Right atrium auricular region (tissue), 2 donors: ENCODE results near the gene FGFR2. TPM values are rescaled to one million over a fixed set of nuclear protein-coding genes. Genes with fewer than 3 reads are reported as not detected.
A peak's percentile ranks its signal among the peaks of the same experiment; 100 is the strongest.

ENCODE experiments used
- DNase-seq: peaks from one replicate; pipeline ENCODE4 v3.0.0-alpha.2; 2019; ENCODE audit warnings: low spot score
- H3K27ac ChIP-seq, 2 donors: fragments of 200-600 bp; sonication (generic); 1 replicate in 1 of 2; 2 replicates in 1 of 2; pipeline ENCODE4 v1.5.1; 2016 to 2019
- H3K27me3 ChIP-seq, 2 donors: fragments of 200-600 bp; sonication (generic); one replicate each; pipeline versions ENCODE4 v1.5.1 to v1.6.0; 2017 to 2019
- H3K36me3 ChIP-seq: fragments of 200-600 bp; sonication (generic); one replicate; pipeline ENCODE4 v1.5.1; 2016
- H3K4me1 ChIP-seq, 2 donors: fragments of 200-600 bp; sonication (generic); one replicate each; pipeline versions ENCODE4 v1.5.1 to v1.6.0; 2017 to 2019
- H3K4me3 ChIP-seq, 2 donors: fragments of 200-600 bp; sonication (generic); 1 replicate in 1 of 2; 2 replicates in 1 of 2; pipeline ENCODE4 v1.5.1; 2017 to 2019; ENCODE audit warnings: mild to moderate bottlenecking in 1 of 2, moderate library complexity in 1 of 2
- H3K9me3 ChIP-seq, 2 donors: fragments of 200-600 bp; sonication (generic); one replicate each; pipeline ENCODE4 v1.5.1; 2019
- total RNA-seq, 2 donors: library from RNA; depleted of rRNA; stranded (reverse); fragments of >200 nt; gene quantifications; one replicate each; pipeline ENCODE4 v1.1.0, GENCODE V29; 2016
- TF ChIP-seq, protein P1 (sequence below), 2 donors: fragments of 200-600 bp; sonication (generic); IDR thresholded peaks; one replicate each; pipeline ENCODE4 v1.5.1; 2019; ENCODE audit warnings: antibody characterized with exemption in 2 of 2

The FGFR2 gene
- total RNA-seq, 2 donors from 2014 or later: 2.8 to 19.0 TPM

GRCh38 chr10:121610798-121611323 lies 12.6 kb upstream of the FGFR2 start:
- TF ChIP-seq, protein P1, sequence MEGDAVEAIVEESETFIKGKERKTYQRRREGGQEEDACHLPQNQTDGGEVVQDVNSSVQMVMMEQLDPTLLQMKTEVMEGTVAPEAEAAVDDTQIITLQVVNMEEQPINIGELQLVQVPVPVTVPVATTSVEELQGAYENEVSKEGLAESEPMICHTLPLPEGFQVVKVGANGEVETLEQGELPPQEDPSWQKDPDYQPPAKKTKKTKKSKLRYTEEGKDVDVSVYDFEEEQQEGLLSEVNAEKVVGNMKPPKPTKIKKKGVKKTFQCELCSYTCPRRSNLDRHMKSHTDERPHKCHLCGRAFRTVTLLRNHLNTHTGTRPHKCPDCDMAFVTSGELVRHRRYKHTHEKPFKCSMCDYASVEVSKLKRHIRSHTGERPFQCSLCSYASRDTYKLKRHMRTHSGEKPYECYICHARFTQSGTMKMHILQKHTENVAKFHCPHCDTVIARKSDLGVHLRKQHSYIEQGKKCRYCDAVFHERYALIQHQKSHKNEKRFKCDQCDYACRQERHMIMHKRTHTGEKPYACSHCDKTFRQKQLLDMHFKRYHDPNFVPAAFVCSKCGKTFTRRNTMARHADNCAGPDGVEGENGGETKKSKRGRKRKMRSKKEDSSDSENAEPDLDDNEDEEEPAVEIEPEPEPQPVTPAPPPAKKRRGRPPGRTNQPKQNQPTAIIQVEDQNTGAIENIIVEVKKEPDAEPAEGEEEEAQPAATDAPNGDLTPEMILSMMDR (IDR thresholded peaks at IDR 0.05): no peak
- no peak for DNase-seq
- Histone ChIP-seq H3K36me3 (no peaks in the 10 kb centered on the region), H3K4me1 (peaks cover 0 to 7% of the 10 kb centered on the region in 2 donors), H3K9me3 (no peaks in the 10 kb centered on the region), H3K4me3 (no peak overlapping the region), H3K27me3 (no peaks in the 10 kb centered on the region), H3K27ac (no peak overlapping the region)

DNA sequence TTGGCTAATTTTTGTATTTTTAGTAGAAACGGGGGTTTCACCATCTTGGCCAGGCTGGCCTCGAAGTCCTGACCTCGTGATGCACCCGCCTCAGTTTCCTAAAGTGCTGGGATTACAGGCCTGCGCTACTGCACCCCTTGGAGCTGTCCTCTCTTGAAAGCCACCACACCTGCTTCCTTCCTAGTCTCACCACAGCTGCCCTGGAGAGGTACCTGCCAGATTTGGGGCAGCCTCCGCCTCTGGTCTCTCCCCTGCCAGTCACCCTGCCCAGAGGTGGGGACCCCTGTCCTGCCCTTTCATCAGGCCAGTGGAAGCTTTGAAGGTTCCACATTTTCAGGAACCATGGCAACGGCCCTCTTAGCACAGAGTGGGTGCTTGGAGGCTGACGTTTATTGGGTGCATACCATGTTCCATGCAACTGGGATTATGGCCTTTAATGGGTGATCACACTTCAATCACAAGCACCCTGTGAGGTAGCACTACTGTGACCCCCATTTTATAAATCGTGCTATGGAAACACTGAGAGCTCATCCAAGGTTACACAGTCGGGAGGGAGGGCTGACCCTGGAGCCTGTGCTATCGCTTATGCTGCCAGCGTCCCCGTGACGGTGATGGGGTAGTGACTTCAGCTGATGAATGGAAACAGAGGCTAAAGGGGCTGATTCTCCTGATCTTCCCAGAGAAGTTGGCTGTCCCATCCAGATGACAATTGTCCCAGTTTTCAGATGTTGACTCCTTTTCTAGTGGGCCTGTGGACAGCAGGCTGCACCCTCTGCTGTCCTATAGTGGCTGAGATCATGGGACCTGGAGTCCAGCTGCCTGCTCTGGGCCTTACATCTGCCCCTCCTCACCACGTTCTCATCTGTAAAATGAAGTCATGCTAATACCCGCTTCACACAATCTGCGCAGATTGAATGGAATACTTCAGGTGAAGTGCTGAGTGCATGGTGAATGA lies 11.5 kb upstream of the FGFR2 start:
- Histone ChIP-seq H3K9me3 (no peaks in the 10 kb centered on the region), H3K27me3 (no peaks in the 10 kb centered on the region), H3K36me3 (no peaks in the 10 kb centered on the region), H3K4me3 (no peak overlapping the region), H3K4me1 (peaks cover 0 to 7% of the 10 kb centered on the region in 2 donors), H3K27ac (no peak overlapping the region)
- no peak for DNase-seq
- TF ChIP-seq, protein P1 (IDR thresholded peaks at IDR 0.05): no peak

DNA sequence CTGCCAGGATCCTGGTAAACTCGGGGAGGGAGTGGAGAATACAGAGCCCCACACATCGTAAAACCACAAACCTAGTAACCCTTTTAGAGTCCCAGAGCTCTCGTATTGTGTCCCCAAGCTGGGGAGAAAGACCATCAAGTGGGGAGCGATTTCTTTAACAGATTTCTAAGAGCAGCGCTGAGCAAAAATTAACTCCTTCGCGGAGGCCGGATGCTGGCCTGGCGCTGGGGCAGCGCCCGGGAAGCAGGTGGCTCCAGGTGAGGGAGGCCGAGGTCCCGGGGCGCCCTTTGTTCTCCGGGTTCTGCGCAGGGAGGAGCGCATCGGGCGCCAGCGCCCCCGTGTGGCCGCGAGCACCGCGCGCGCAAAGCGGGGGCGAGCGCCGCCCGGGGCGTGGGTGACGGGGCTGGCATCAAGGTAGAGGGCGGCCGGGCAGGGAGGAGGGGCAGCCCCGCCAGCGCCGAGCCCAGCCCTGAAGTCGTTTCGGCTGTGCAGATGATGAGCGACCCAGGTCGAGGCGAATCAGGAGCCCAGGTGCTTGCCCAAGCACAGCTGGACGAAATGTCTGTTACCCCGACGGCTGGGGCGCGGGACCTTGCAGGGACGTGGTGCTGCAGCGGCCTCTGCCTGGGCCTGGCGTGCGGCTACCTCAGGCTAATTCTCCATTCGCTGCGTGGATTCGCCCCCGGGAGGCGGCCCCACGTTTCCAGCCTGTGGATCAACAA lies 10.4 kb upstream of the FGFR2 start:
- DNase-seq: no peak
- Histone ChIP-seq H3K36me3 (no peaks in the 10 kb centered on the region), H3K9me3 (no peaks in the 10 kb centered on the region), H3K4me1 (peaks cover 0 to 7% of the 10 kb centered on the region in 2 donors), H3K27ac (no peak overlapping the region), H3K4me3 (peak overlapping the region; percentile 30 to 47), H3K27me3 (no peaks in the 10 kb centered on the region)
- TF ChIP-seq, protein P1 (IDR thresholded peaks at IDR 0.05): peak; percentile 85 to 95

GRCh38 chr10:121607310-121608055 lies 9.2 kb upstream of the FGFR2 start:
- Histone ChIP-seq H3K36me3 (no peaks in the 10 kb centered on the region), H3K27ac (no peak overlapping the region), H3K4me1 (peaks cover 0 to 7% of the 10 kb centered on the region in 2 donors), H3K9me3 (no peaks in the 10 kb centered on the region), H3K27me3 (no peaks in the 10 kb centered on the region), H3K4me3 (no peak overlapping the region)
- TF ChIP-seq, protein P1 (IDR thresholded peaks at IDR 0.05): no peak
- no peak for DNase-seq

DNA sequence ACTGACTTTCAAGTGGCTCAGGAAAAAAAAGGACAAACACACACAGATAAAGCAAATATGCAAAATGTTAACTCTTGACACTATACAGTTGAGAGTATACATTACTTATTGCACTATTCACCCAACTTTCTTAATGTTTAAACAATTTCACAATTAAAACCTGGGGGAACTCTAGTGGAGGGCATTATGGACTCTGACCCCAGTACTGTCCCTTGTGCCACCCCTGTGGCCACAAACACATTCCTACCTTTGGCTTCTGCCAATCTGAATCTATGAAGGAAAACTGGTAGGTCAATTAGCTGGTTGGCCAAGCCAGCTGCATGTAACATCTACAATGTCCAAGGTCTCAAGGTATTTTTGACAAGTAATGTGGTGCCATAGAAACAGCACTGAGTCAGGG lies 7.5 kb upstream of the FGFR2 start:
- Histone ChIP-seq H3K27ac (no peak overlapping the region), H3K4me3 (no peak overlapping the region), H3K36me3 (no peaks in the 10 kb centered on the region), H3K9me3 (no peaks in the 10 kb centered on the region), H3K4me1 (peaks cover 0 to 7% of the 10 kb centered on the region in 2 donors), H3K27me3 (no peaks in the 10 kb centered on the region)
- TF ChIP-seq, protein P1 (IDR thresholded peaks at IDR 0.05): no peak
- no peak for DNase-seq
